Stimulated activated naive CD8-positive, alpha-beta T cell treated with anti-CD3 and anti-CD28 coated beads, Interleukin-15, Interleukin-2, amounts not matched to agents 100 ng/mL and 50 ng/mL, for 24 hours (primary cell): ENCODE results near the gene PROK1.
"Not testable (repeated sequence)": the region's sequence is repeated elsewhere in the genome, so short reads cannot be mapped to it uniquely, and the experiment has no call there.

Experiments
- H3K27ac Mint-ChIP-seq: one replicate; pipeline ENCODE4 v1.8.0; 2021; ENCODE audit warnings: mild to moderate bottlenecking, mixed read lengths
- H3K27me3 Mint-ChIP-seq: one replicate; pipeline ENCODE4 v1.8.0; 2021; ENCODE audit warnings: mixed read lengths
- H3K36me3 Mint-ChIP-seq: one replicate; pipeline ENCODE4 v1.8.0; 2021; ENCODE audit warnings: low read depth, mixed read lengths
- H3K4me1 Mint-ChIP-seq: one replicate; pipeline ENCODE4 v1.8.0; 2021; ENCODE audit warnings: low read depth, mixed read lengths
- H3K4me3 Mint-ChIP-seq: one replicate; pipeline ENCODE4 v1.8.0; 2021; ENCODE audit warnings: mild to moderate bottlenecking, mixed read lengths
- H3K9me3 Mint-ChIP-seq: one replicate; pipeline ENCODE4 v1.8.0; 2021; ENCODE audit warnings: mixed read lengths

Gene PROK1, protein sequence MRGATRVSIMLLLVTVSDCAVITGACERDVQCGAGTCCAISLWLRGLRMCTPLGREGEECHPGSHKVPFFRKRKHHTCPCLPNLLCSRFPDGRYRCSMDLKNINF

DNA sequence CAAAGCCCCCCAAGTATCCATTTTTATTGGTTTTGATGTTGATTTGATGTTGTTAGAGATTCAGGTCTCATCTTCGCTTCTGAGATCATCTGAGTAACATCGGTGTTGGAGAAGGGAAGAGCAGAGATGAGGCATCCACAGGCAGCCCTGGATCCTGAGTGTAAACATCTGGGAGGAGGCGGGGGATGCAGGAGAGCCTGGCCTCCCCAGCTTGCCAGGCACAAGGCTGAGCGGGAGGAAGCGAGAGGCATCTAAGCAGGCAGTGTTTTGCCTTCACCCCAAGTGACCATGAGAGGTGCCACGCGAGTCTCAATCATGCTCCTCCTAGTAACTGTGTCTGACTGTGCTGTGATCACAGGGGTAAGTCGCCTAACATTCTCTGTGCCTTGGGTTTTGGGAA is at the start of gene PROK1:
TSS of gene PROK1 (plus strand) at position 221 of the 400 bp plus-strand sequence. CDS start at position 289, 68 bp downstream.
- no peaks in the 10 kb centered on the region for H3K36me3 Mint-ChIP-seq
- no peak within 1 kb of the TSS for H3K4me3 Mint-ChIP-seq
- H3K27ac Mint-ChIP-seq, result no peak within 1 kb of the TSS
- H3K27me3 Mint-ChIP-seq, result peaks cover 19% of the 10 kb centered on the region
- H3K4me1 Mint-ChIP-seq, result no peaks in the 10 kb centered on the region
- no peaks in the 10 kb centered on the region for H3K9me3 Mint-ChIP-seq

DNA sequence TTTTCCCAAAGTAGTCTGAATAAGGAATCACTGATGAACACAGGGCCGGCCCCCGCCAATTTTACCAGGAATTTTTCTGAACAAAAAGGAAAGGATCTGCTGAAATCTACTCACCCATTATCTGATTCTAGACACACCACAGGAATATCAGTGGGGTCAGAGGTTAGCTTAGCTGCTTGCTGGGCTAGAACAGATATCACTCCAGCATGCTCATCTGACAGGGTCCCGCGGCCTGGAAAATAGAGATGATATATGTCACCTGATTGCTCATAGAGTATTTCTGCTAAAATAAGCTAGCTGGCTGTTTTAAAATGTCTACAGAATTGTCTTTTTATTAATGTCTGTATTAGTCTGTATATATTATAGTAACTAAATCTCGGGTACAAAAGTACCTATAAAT is 47.1 kb upstream of the PROK1 start:
- no peak overlapping the region for H3K4me3 Mint-ChIP-seq
- H3K4me1 Mint-ChIP-seq, result peaks cover 17% of the 10 kb centered on the region
- no peak overlapping the region for H3K27ac Mint-ChIP-seq
- no peaks in the 10 kb centered on the region for H3K27me3 Mint-ChIP-seq
- H3K36me3 Mint-ChIP-seq, result peaks cover 32% of the 10 kb centered on the region
- H3K9me3 Mint-ChIP-seq, result no peaks in the 10 kb centered on the region

DNA sequence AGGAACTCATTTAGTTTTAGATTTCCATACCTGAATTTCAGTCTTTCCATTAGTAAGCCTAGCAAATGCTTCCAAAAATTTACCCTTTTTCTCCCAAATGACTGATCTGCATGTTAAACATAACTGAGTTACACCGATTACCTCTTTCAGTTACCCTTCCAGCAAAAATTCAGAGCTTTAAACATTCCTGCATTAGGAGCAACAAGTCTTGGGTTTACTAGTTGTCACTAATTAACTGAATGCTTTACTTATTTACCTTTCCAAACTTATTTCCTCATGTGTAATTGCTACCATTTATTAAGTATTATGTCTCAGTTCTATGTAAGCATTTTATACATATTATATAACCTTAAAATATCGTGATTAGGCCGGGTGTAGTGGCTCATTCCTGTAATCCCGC is 46.5 kb upstream of the PROK1 start:
- H3K4me1 Mint-ChIP-seq, result peaks cover 23% of the 10 kb centered on the region
- H3K27ac Mint-ChIP-seq, result no peak overlapping the region
- H3K9me3 Mint-ChIP-seq, result no peaks in the 10 kb centered on the region
- peaks cover 32% of the 10 kb centered on the region for H3K36me3 Mint-ChIP-seq
- no peak overlapping the region for H3K4me3 Mint-ChIP-seq
- no peaks in the 10 kb centered on the region for H3K27me3 Mint-ChIP-seq

DNA sequence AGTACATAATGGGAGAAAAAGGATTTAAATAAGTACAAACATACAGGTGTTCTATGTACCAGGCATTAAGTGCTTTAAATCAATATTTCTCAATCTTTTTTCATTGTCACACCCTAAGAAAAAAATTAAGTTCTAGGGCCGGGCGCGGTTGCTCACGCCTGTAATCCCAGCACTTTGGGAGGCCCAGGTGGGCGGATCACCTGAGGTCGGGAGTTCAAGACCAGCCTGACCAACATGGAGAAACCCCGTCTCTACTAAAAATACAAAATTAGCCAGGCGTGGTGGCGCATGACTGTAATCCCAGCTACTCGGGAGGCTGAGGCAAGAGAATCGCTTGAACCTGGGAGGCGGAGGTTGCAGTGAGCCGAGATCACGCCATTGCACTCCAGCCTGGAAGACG is 44.5 kb upstream of the PROK1 start:
- Mint-ChIP-seq H3K4me3 (peak overlapping the region; percentile 90), H3K4me1 (peaks cover 23% of the 10 kb centered on the region), H3K27ac (peak overlapping the region; percentile 95), H3K36me3 (peaks cover 20% of the 10 kb centered on the region)
- not testable (repeated sequence) for H3K27me3 Mint-ChIP-seq, H3K9me3 Mint-ChIP-seq

DNA sequence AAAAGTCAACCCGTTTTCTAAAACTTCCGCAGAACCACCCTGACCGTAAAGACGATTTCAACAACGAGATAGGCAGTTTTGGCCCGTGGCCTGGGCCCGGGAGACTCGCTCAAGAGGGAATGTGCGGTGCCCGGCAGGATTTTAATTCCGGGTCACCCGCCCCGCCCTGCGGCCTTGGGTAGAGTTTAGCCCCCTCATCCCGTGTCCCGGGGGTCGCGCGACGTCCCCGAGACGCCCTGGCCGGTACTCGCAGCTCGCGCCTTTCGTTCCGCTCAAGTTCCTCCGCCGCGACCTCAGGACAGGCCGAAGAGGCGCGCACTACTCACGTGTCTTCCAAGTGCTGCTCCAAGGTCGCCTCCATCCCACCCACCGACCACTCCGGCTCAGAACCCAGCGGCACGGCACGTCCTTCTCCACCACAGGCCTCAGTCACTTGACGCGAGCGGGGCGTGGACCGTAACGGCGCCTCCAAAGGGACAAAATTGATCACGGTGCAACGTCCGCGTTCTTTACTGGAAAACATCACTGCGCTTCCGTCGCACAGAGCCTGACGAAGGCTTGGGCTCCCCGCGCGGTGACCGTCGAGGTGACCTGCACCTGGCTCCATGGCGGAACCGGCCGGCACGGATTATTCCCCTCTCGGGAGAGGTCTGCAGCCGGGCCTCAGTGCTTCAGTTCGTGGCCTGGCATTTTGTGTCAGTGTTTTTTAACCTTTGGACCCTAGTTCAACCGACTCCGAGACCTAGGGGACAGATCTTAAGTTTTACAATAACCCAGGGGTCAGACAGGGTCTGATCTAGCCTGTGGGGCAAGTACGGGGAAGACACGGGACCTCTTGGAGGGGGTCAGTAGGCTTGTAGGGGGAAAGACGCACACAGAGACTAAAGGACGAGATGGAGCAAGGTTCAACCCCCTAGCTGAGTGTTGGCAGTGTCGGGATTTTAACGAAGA is 43.4 kb upstream of the PROK1 start, which contains the start of gene LAMTOR5:
TSS of gene LAMTOR5 (minus strand) at position 435 of the 951 bp plus-strand sequence. CDS start at position 361, 74 bp downstream.
- Mint-ChIP-seq H3K27me3 (no peaks in the 10 kb centered on the region), H3K9me3 (no peaks in the 10 kb centered on the region), H3K36me3 (peaks cover 20% of the 10 kb centered on the region), H3K4me1 (peaks cover 23% of the 10 kb centered on the region), H3K27ac (peak within 1 kb of the TSS; percentile 95), H3K4me3 (peak within 1 kb of the TSS; percentile 90)

DNA sequence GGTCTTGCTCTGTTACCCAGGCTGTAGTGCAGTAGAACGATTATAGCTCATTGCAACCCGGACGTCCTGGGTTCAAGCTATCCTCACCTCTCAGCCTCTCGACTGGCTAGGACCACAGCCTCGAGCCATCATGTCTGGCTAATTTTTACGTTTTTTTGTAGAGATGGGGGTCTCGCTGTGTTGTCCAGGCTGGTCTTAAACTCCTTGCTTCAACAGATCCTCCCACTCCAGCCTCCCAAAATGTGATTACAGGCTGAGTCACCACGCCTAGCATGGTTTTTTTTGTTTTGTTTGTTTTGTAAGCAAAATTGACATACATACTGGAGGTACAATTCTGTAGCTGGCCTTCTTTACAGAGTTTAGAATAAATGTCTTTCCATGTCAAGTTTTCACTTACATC is 42.5 kb upstream of the PROK1 start:
- Mint-ChIP-seq H3K9me3 (no peaks in the 10 kb centered on the region), H3K4me3 (peak overlapping the region; percentile 90), H3K27me3 (no peaks in the 10 kb centered on the region), H3K36me3 (peaks cover 19% of the 10 kb centered on the region), H3K4me1 (peaks cover 23% of the 10 kb centered on the region), H3K27ac (peak overlapping the region; percentile 95)

DNA sequence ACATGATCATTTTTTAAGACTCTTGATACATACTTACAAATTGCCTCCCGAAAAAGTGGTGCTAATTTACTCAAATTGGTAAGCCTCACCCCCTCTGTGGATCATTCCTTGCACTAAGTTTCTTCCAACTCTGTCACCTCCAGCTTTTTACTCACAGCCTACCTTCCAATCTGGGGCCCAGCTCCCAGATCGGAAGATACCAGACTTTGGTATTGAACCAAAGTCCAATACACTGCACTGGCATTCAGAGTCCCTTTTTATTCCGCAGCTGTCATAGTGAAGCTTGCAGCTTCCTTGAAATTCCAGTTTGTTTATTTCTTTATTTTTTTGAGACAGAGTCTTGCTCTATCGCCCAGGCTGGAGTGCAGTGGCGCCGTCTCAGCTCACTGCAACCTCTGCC is 41.6 kb upstream of the PROK1 start:
- Mint-ChIP-seq H3K9me3 (no peaks in the 10 kb centered on the region), H3K4me3 (peak overlapping the region; percentile 36), H3K27me3 (no peaks in the 10 kb centered on the region), H3K27ac (no peak overlapping the region), H3K36me3 (peaks cover 11% of the 10 kb centered on the region), H3K4me1 (peaks cover 23% of the 10 kb centered on the region)

DNA sequence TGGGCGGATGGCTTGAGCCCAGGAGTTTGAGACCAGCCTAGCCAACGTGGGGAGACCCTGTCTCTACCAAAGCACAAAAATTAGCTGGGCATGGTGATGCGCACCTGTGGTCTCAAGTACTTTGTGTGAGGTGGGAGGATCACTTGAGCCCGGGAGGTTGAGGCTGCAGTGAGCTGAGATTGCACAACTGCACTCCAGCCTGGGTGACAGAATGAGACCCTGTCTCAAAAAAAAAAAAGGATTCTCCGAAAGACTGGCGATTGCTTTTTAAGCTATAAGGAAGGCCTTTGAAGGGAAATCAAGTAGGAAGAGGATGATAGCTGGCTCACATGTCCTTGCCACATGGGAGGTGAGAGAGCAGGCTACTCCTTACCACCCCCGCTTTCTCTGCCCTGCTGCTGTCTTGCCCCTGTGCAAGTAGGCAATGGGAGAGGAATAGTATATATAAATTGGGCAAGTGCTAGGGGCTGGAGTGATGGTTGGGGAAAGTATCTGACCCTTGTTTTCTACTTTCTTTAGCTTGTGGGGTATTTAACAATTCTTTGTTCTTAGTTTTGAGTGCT is 39.7 kb upstream of the PROK1 start:
- Mint-ChIP-seq H3K27ac (no peak overlapping the region), H3K4me3 (no peak overlapping the region), H3K27me3 (no peaks in the 10 kb centered on the region), H3K36me3 (peaks cover 5% of the 10 kb centered on the region), H3K4me1 (peaks cover 20% of the 10 kb centered on the region), H3K9me3 (no peaks in the 10 kb centered on the region)

DNA sequence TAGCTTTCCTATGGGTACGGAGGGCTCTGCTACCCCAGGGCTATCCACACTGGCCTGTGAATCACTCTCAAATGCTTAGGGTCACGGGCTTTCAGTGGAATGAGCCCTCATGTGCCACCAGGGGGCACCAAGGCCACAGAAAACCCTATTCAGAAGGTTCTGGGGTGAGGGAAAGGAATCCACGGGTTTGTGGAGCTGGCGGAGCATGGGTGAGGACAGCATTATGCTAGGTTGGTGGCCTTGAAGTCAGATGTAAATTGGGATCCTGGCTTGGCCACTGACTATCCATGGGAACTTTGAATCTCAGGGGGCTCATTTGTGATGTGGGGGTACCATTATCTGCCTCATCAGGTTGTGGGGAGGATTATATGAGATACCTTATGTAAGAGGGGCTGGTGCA is 38.4 kb upstream of the PROK1 start:
- no peak overlapping the region for H3K27ac Mint-ChIP-seq

DNA sequence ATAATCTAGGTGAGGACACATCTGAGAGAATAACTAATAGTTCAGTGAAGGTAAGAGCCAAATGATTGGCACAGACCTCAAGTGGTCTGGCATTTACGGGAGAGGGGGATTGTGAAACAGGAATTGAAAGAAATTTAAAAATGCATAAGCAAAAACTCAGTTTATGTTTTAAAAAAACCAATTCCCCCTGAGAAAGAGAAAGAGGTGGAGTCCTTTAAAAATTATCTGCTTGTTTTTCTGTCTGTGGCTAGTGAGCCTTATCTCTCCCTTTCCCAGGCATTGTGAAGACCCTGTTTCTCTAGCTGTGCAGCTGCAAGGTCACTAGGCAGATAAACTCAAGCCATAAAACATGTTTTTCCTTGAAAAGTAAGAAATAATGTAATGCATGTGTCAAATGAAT is 37.9 kb upstream of the PROK1 start:
- H3K27me3 Mint-ChIP-seq, H3K4me3 Mint-ChIP-seq, H3K9me3 Mint-ChIP-seq, H3K36me3 Mint-ChIP-seq, H3K27ac Mint-ChIP-seq: not testable (repeated sequence)
- peaks cover 11% of the 10 kb centered on the region for H3K4me1 Mint-ChIP-seq

More for the DNA sequence above, 38.4 kb upstream of the PROK1 start:
- H3K27me3 Mint-ChIP-seq, result no peaks in the 10 kb centered on the region
- peaks cover 16% of the 10 kb centered on the region for H3K4me1 Mint-ChIP-seq
- H3K4me3 Mint-ChIP-seq, result no peak overlapping the region
- H3K9me3 Mint-ChIP-seq, result no peaks in the 10 kb centered on the region
- peaks cover under 1% of the 10 kb centered on the region for H3K36me3 Mint-ChIP-seq

DNA sequence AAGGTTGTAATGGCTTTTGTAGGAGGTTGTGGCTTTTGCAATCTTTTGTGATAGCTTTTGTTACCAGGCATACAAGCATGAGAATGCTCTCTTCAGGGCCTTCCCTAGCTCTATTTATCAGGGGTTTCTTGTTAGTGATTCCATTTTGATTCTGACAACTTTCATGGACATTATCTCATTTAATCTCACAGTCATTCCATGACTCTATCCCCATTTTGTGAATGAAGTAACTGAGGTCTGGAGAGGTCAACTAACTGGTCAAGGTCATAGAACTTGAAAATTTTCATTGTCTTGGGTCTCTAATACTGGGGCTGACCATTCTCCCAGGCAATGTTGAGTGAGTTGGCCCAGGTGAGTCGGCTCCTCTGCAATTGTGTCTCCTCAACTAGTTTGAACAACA is 32.2 kb upstream of the PROK1 start:
- no peak overlapping the region for H3K27ac Mint-ChIP-seq
- no peaks in the 10 kb centered on the region for H3K27me3 Mint-ChIP-seq
- no peaks in the 10 kb centered on the region for H3K4me1 Mint-ChIP-seq
- H3K9me3 Mint-ChIP-seq, result no peaks in the 10 kb centered on the region
- no peaks in the 10 kb centered on the region for H3K36me3 Mint-ChIP-seq
- no peak overlapping the region for H3K4me3 Mint-ChIP-seq

DNA sequence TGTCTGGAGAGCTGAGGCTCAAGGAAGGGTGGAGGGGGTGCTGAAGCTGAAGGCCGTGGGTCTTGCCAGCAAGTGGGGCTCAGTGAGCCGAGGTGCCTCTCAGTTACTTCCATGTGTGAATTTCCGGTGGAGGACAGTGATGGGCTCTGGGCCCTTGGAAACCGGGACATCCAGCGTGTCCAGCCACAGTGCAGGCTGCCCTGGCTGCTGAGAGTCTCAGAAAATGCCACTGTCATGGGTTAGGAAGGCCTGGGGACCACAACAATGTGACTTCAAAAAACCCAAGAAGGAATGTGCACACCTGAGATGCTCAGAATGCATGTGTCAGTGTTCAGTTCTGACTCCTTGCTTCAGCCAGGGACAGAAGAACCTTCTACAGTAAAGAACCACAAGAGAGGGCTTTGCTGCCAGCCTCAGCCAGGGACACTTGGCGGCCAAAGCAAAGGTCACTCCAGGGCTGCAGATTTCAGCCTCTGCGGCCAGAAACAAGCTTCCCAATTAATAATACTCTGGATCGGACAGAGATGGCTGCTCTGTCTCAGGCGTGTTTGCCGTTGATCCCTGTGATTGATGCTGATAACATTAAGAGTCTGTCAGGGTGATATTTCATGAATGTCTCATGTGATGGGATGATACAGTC is 30.8 kb upstream of the PROK1 start:
- H3K4me1 Mint-ChIP-seq, result no peaks in the 10 kb centered on the region
- no peaks in the 10 kb centered on the region for H3K9me3 Mint-ChIP-seq
- no peaks in the 10 kb centered on the region for H3K36me3 Mint-ChIP-seq
- no peaks in the 10 kb centered on the region for H3K27me3 Mint-ChIP-seq
- no peak overlapping the region for H3K27ac Mint-ChIP-seq
- no peak overlapping the region for H3K4me3 Mint-ChIP-seq

DNA sequence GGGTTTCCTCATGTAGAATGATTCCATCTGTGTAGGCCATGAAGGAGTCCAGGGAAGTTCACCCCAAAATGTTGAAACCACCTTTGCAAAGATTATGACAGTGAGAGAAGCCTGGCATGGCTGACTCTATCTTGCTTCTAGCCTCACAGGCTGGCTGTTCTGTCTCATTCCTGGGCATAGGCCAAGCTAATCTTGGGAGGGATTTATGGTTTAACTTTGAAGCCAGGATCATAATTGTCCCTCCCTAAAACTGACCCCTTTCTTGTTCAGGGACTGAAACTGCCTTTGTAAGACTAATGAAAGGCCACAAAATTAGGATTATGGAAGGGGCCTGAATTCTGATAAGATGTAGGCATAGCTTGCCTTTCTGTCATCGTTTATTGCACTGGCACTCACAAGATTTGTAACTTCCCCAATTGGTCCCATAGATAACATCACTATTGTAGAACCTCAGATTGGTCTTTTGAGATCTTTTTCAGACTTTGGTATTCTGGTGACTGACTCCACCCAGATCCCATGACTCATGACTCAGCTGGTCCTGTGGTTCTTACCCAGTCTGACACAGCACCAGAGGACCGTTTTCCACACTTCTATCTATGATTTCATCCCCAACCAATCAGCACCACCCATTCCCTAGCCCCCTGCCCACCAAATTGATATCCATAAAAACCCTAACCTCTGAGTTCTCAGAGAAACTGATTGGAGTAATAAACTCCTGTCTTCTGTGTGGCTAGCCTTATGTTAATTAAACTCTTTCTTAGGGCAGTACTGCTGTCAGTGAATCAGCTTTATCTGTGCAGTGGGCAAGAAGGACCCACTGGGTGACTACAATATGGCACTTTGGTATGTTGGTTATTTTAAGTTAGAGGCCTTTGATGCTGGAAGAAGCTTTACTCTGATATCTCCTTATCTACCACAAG is 29.8 kb upstream of the PROK1 start:
- H3K27ac Mint-ChIP-seq, result no peak overlapping the region
- no peaks in the 10 kb centered on the region for H3K9me3 Mint-ChIP-seq
- H3K4me1 Mint-ChIP-seq, result no peaks in the 10 kb centered on the region

More for the DNA sequence above, 29.8 kb upstream of the PROK1 start:
- no peak overlapping the region for H3K4me3 Mint-ChIP-seq
- no peaks in the 10 kb centered on the region for H3K27me3 Mint-ChIP-seq
- no peaks in the 10 kb centered on the region for H3K36me3 Mint-ChIP-seq
